Activated CD4-positive, alpha-beta memory T cell treated with anti-CD3 and anti-CD28 coated beads for 36 hours (primary cell): ENCODE results near the gene NELL1. TPM values are rescaled to one million over a fixed set of nuclear protein-coding genes. Genes with fewer than 3 reads are reported as not detected.

Source experiments
- CTCF ChIA-PET: fragments of 350-600 bp; sonication (Branson Sonifier 250); formaldehyde crosslinking; loops from one replicate; lab custom pipeline; 2021; ENCODE audit warnings: antibody characterized with exemption, inconsistent platforms; lab: Charles Lee
- POLR2A ChIA-PET: fragments of 350-600 bp; sonication (Branson Sonifier 250); formaldehyde crosslinking; loops from one replicate; lab custom pipeline; 2021; ENCODE audit warnings: antibody characterized with exemption; lab: Charles Lee
- DNase-seq: peaks from one replicate; pipeline ENCODE4 v3.0.0-alpha.2; 2020
- H3K27ac Mint-ChIP-seq: one replicate; pipeline ENCODE4 v1.8.0; 2021; ENCODE audit warnings: mixed read lengths
- H3K27me3 Mint-ChIP-seq: one replicate; pipeline ENCODE4 v1.8.0; 2021; ENCODE audit warnings: mixed read lengths
- H3K36me3 Mint-ChIP-seq: one replicate; pipeline ENCODE4 v1.8.0; 2021; ENCODE audit warnings: mixed read lengths
- H3K4me1 Mint-ChIP-seq: one replicate; pipeline ENCODE4 v1.8.0; 2021; ENCODE audit warnings: low read depth, mixed read lengths
- H3K4me3 Mint-ChIP-seq: one replicate; pipeline ENCODE4 v1.8.0; 2021; ENCODE audit warnings: mild to moderate bottlenecking, mixed read lengths
- H3K9me3 Mint-ChIP-seq: one replicate; pipeline ENCODE4 v1.8.0; 2021; ENCODE audit warnings: mixed read lengths
- intact Hi-C: fragments of 100-400 bp; cut with micrococcal nuclease; formaldehyde crosslinking; loops from one replicate; pipeline ENCODE4 v1.15.1; 2023
- total RNA-seq, 2 experiments: library from RNA; stranded (reverse); gene quantifications; one replicate each; pipeline ENCODE4 v1.2.3, GENCODE V29; 2021

NELL1 gene
- total RNA-seq, 2 experiments from 2014 or later, result not detected

- no peak overlapping the region for H3K27ac Mint-ChIP-seq
- intact Hi-C loops, result no loop called here
- peaks cover 5% of the 10 kb centered on the region for H3K9me3 Mint-ChIP-seq
- H3K27me3 Mint-ChIP-seq, result no peaks in the 10 kb centered on the region
- POLR2A ChIA-PET, result no interaction called here
- CTCF ChIA-PET, result no interaction called here
- H3K4me3 Mint-ChIP-seq, result no peak overlapping the region
- no peaks in the 10 kb centered on the region for H3K36me3 Mint-ChIP-seq
- DNase-seq, result no peak
- H3K4me1 Mint-ChIP-seq, result no peaks in the 10 kb centered on the region
These were observed 280.2 kb downstream of the NELL1 start for GRCh38 chr11:20949585-20949984.

GRCh38 chr11:20962581-20962980 lies 293.2 kb downstream of the NELL1 start:
- intact Hi-C loops, result no loop called here
- no peaks in the 10 kb centered on the region for H3K4me1 Mint-ChIP-seq
- no peak for DNase-seq
- H3K27me3 Mint-ChIP-seq, result no peaks in the 10 kb centered on the region
- H3K27ac Mint-ChIP-seq, result no peak overlapping the region
- no peak overlapping the region for H3K4me3 Mint-ChIP-seq
- ChIA-PET POLR2A (interaction anchor here (0.6 kb wide), 1 partner anchor 84 kb away, joined by 3 read pairs; no protein-coding TSS in a partner anchor), CTCF (no interaction called here)
- no peaks in the 10 kb centered on the region for H3K36me3 Mint-ChIP-seq
- peaks cover 2% of the 10 kb centered on the region for H3K9me3 Mint-ChIP-seq

GRCh38 chr11:20963596-20963995 lies 294.2 kb downstream of the NELL1 start:
- peaks cover 2% of the 10 kb centered on the region for H3K9me3 Mint-ChIP-seq
- H3K27me3 Mint-ChIP-seq, result no peaks in the 10 kb centered on the region
- H3K27ac Mint-ChIP-seq, result no peak overlapping the region
- H3K4me1 Mint-ChIP-seq, result no peaks in the 10 kb centered on the region
- ChIA-PET POLR2A (no interaction called here), CTCF (interaction anchor here (0.5 kb wide), 1 partner anchor 1826 kb away, joined by 3 read pairs; no protein-coding TSS in a partner anchor)
- H3K36me3 Mint-ChIP-seq, result no peaks in the 10 kb centered on the region
- intact Hi-C loops, result no loop called here
- no peak overlapping the region for H3K4me3 Mint-ChIP-seq
- no peak for DNase-seq

GRCh38 chr11:20964985-20965384 lies 295.6 kb downstream of the NELL1 start:
- CTCF ChIA-PET, result no interaction called here

GRCh38 chr11:20966489-20966888 lies 297.1 kb downstream of the NELL1 start:
- Mint-ChIP-seq H3K9me3 (peaks cover 2% of the 10 kb centered on the region), H3K4me1 (no peaks in the 10 kb centered on the region), H3K27me3 (no peaks in the 10 kb centered on the region), H3K36me3 (no peaks in the 10 kb centered on the region), H3K4me3 (no peak overlapping the region), H3K27ac (no peak overlapping the region)
- ChIA-PET CTCF (no interaction called here), POLR2A (no interaction called here)
- intact Hi-C loops, result no loop called here
- no peak for DNase-seq

More at GRCh38 chr11:20964985-20965384, 295.6 kb downstream of the NELL1 start:
- POLR2A ChIA-PET, result no interaction called here
- intact Hi-C loops, result no loop called here
- Mint-ChIP-seq H3K4me1 (no peaks in the 10 kb centered on the region), H3K4me3 (no peak overlapping the region), H3K36me3 (no peaks in the 10 kb centered on the region), H3K27me3 (no peaks in the 10 kb centered on the region), H3K27ac (no peak overlapping the region), H3K9me3 (peaks cover 2% of the 10 kb centered on the region)
- no peak for DNase-seq

GRCh38 chr11:20973940-20974559 lies 304.7 kb downstream of the NELL1 start:
- no peak overlapping the region for H3K27ac Mint-ChIP-seq
- no peaks in the 10 kb centered on the region for H3K4me1 Mint-ChIP-seq
- H3K27me3 Mint-ChIP-seq, result no peaks in the 10 kb centered on the region
- DNase-seq, result no peak
- ChIA-PET POLR2A (no interaction called here), CTCF (no interaction called here)
- H3K4me3 Mint-ChIP-seq, result no peak overlapping the region
- H3K36me3 Mint-ChIP-seq, result no peaks in the 10 kb centered on the region
- intact Hi-C loops, result no loop called here
- H3K9me3 Mint-ChIP-seq, result no peaks in the 10 kb centered on the region

- Mint-ChIP-seq H3K9me3 (no peaks in the 10 kb centered on the region), H3K36me3 (no peaks in the 10 kb centered on the region), H3K27me3 (no peaks in the 10 kb centered on the region), H3K4me1 (no peaks in the 10 kb centered on the region), H3K27ac (no peak overlapping the region), H3K4me3 (no peak overlapping the region)
- intact Hi-C loops, result no loop called here
- CTCF ChIA-PET, result no interaction called here
- POLR2A ChIA-PET, result no interaction called here
- DNase-seq, result no peak
These were observed 311.4 kb downstream of the NELL1 start for GRCh38 chr11:20980736-20981135.

- POLR2A ChIA-PET, result no interaction called here
- intact Hi-C loops, result no loop called here
- no peaks in the 10 kb centered on the region for H3K27me3 Mint-ChIP-seq
These were observed 321.1 kb downstream of the NELL1 start for GRCh38 chr11:20990447-20990846.

GRCh38 chr11:20991471-20991870 lies 322.1 kb downstream of the NELL1 start:
- Mint-ChIP-seq H3K27ac (no peak overlapping the region), H3K4me3 (no peak overlapping the region), H3K9me3 (peaks cover 2% of the 10 kb centered on the region), H3K27me3 (no peaks in the 10 kb centered on the region), H3K4me1 (no peaks in the 10 kb centered on the region), H3K36me3 (no peaks in the 10 kb centered on the region)
- no peak for DNase-seq
- CTCF ChIA-PET, result no interaction called here
- POLR2A ChIA-PET, result no interaction called here
- intact Hi-C loops, result no loop called here

More at GRCh38 chr11:20990447-20990846, 321.1 kb downstream of the NELL1 start:
- Mint-ChIP-seq H3K27ac (no peak overlapping the region), H3K4me3 (no peak overlapping the region), H3K36me3 (no peaks in the 10 kb centered on the region), H3K4me1 (no peaks in the 10 kb centered on the region), H3K9me3 (peaks cover 2% of the 10 kb centered on the region)
- CTCF ChIA-PET, result interaction anchor here (0.6 kb wide), 1 partner anchor 13 kb away, joined by 3 read pairs; no protein-coding TSS in a partner anchor
- DNase-seq, result no peak

GRCh38 chr11:21007297-21007696 lies 337.9 kb downstream of the NELL1 start:
- H3K27ac Mint-ChIP-seq, result no peak overlapping the region
- no peak overlapping the region for H3K4me3 Mint-ChIP-seq
- no peaks in the 10 kb centered on the region for H3K27me3 Mint-ChIP-seq
- H3K36me3 Mint-ChIP-seq, result no peaks in the 10 kb centered on the region
- H3K4me1 Mint-ChIP-seq, result no peaks in the 10 kb centered on the region
- H3K9me3 Mint-ChIP-seq, result peaks cover 7% of the 10 kb centered on the region
- intact Hi-C loops, result no loop called here
- no peak for DNase-seq
- CTCF ChIA-PET, result no interaction called here
- POLR2A ChIA-PET, result no interaction called here

- intact Hi-C loops, result no loop called here
- H3K36me3 Mint-ChIP-seq, result no peaks in the 10 kb centered on the region
- ChIA-PET CTCF (no interaction called here), POLR2A (no interaction called here)
- no peak for DNase-seq
- H3K4me3 Mint-ChIP-seq, result no peak overlapping the region
- no peaks in the 10 kb centered on the region for H3K4me1 Mint-ChIP-seq
- no peak overlapping the region for H3K27ac Mint-ChIP-seq
- H3K27me3 Mint-ChIP-seq, result no peaks in the 10 kb centered on the region
- H3K9me3 Mint-ChIP-seq, result peaks cover 4% of the 10 kb centered on the region
These were observed 348.9 kb downstream of the NELL1 start for GRCh38 chr11:21018248-21018647.

- no peaks in the 10 kb centered on the region for H3K36me3 Mint-ChIP-seq
- no peaks in the 10 kb centered on the region for H3K27me3 Mint-ChIP-seq
- peaks cover 5% of the 10 kb centered on the region for H3K9me3 Mint-ChIP-seq
- ChIA-PET CTCF (no interaction called here), POLR2A (no interaction called here)
- no peak overlapping the region for H3K27ac Mint-ChIP-seq
- no peak overlapping the region for H3K4me3 Mint-ChIP-seq
- intact Hi-C loops, result no loop called here
- no peaks in the 10 kb centered on the region for H3K4me1 Mint-ChIP-seq
- DNase-seq, result no peak
These were observed 357.3 kb downstream of the NELL1 start for GRCh38 chr11:21026685-21027084.

- Mint-ChIP-seq H3K9me3 (peaks cover 8% of the 10 kb centered on the region), H3K27me3 (no peaks in the 10 kb centered on the region), H3K4me3 (no peak overlapping the region), H3K36me3 (no peaks in the 10 kb centered on the region), H3K27ac (no peak overlapping the region), H3K4me1 (no peaks in the 10 kb centered on the region)
- DNase-seq, result no peak
- CTCF ChIA-PET, result no interaction called here
- intact Hi-C loops, result no loop called here
- POLR2A ChIA-PET, result no interaction called here
These were observed 368.5 kb downstream of the NELL1 start for GRCh38 chr11:21037850-21038249.
